ENCODE measurements around the gene KMT2B. TPM values are rescaled to one million over a fixed set of nuclear protein-coding genes. Genes with fewer than 3 reads are reported as not detected.

Gene KMT2B
- total and polyA plus RNA-seq, 2 of the 8 experiments (the other 6 are each of a cell fraction or from before 2014, with no cell fraction given): 26.7 to 38.6 TPM

DNA sequence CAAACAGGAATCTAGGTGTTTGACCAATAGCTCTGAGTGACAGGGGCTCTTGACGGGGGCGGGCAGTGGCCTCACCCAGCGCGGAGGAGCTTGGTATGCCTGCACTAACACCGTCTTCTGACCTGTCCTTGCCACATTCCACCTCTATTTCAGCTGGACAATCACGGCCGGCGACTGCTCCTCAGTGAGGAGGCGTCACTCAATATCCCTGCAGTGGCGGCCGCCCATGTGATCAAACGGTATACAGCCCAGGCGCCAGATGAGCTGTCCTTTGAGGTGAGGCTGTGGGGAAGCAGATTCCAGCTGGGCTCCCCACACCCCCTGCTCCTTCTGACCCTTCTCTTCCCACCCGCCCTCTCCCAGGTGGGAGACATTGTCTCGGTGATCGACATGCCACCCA, 62.3 kb downstream of the KMT2B start:
- WGBS, 2 experiments (ENCODE audit: extremely low coverage in 1 of 2, insufficient coverage in 1 of 2, insufficient read length in 1 of 2, insufficient replicate concordance in 2 of 2, low coverage in 1 of 2, low lambda C conversion rate in 2 of 2, missing lambda C conversion rate in 1 of 2): 88% methylated on average over 16 of the region's 16 CpGs; no CpG with 5 or more reads in 1 of the 2 experiments
- peaks cover 12% of the 10 kb centered on the region for H3K23me2 ChIP-seq (ENCODE audit: low read depth, low read length)
- peaks cover 0 to 9% (median 7%) of the 10 kb centered on the region in 4 experiments; a peak in 3 of 7 replicates for H3K27me3 ChIP-seq (replicated peaks in 1 of 4; ENCODE audit: control insufficient read depth in 3 of 4, extremely low read depth in 1 of 4, insufficient read depth in 3 of 4, low read length in 3 of 4)
- no peak overlapping the region for H2BK120ac ChIP-seq (replicated peaks; ENCODE audit: low read depth, low read length)
- POLR2A ChIA-PET (ENCODE audit: partially characterized antibody): no interaction called here
- no peaks in the 10 kb centered on the region for H3K9me3 ChIP-seq (ENCODE audit: insufficient read depth in 2 of 2, low read depth in 1 of 2, low read length in 1 of 2)
- no peak overlapping the region for H3K27ac ChIP-seq (ENCODE audit: low read depth, low read length)
- no peak overlapping the region for H2BK5ac ChIP-seq (ENCODE audit: low read depth, low read length)
- no peak overlapping the region for H3K4me3 ChIP-seq (ENCODE audit: extremely low read depth in 1 of 4, insufficient read depth in 2 of 4, low read depth in 3 of 4, low read length in 4 of 4)
- H3K4me1 ChIP-seq (replicated peaks in 1 of 4; ENCODE audit: control insufficient read depth in 3 of 4, insufficient read depth in 4 of 4, low read length in 3 of 4): peaks cover 0 to 33% (median 21%) of the 10 kb centered on the region in 4 experiments; a peak in 6 of 7 replicates
- no peak for TF ChIP-seq KDM4A (IDR thresholded peaks at IDR 0.05; ENCODE audit: low read depth, low read length, severe bottlenecking)
- no peak for TF ChIP-seq RAD21 (IDR thresholded peaks at IDR 0.05 in 1 of 2, conservative IDR thresholded peaks at IDR 0.05 in 1 of 2; ENCODE audit: low read depth in 2 of 2, low read length in 2 of 2)
- TF ChIP-seq CBX5 (IDR thresholded peaks at IDR 0.05; ENCODE audit: low read depth, low read length): no peak
- no peak for TF ChIP-seq CEBPB (IDR thresholded peaks at IDR 0.05; ENCODE audit: low read depth, low read length)
- no peak for TF ChIP-seq SUZ12 (IDR thresholded peaks at IDR 0.05; ENCODE audit: low read length)
- no peak for TF ChIP-seq RNF2 (IDR thresholded peaks at IDR 0.05; ENCODE audit: borderline replicate concordance, low read depth, low read length, missing control alignments, poor library complexity, severe bottlenecking)
- no peak for TF ChIP-seq TAF7 (optimal IDR thresholded peaks at IDR 0.05; ENCODE audit: borderline replicate concordance, low read depth, low read length)
- TF ChIP-seq SIN3A (conservative IDR thresholded peaks at IDR 0.05 in 1 of 2, IDR thresholded peaks at IDR 0.05 in 1 of 2; ENCODE audit: low read depth in 1 of 2, low read length in 2 of 2): no peak
- TF ChIP-seq RBBP5 (IDR thresholded peaks at IDR 0.05; ENCODE audit: borderline replicate concordance, low read depth, low read length): no peak
- TF ChIP-seq MAFK (IDR thresholded peaks at IDR 0.05; ENCODE audit: low read depth, low read length): no peak
- no peak for TF ChIP-seq BACH1 (IDR thresholded peaks at IDR 0.05; ENCODE audit: low read length)
- no peak for TF ChIP-seq SP1 (IDR thresholded peaks at IDR 0.05; ENCODE audit: low read depth, low read length)
- no peak for TF ChIP-seq CREB1 (IDR thresholded peaks at IDR 0.05)
- H2AK5ac ChIP-seq (ENCODE audit: low read depth, low read length): no peak overlapping the region
- H3K18ac ChIP-seq (ENCODE audit: extremely low read depth, low read length): no peak overlapping the region
- no peak overlapping the region for H3K14ac ChIP-seq (ENCODE audit: insufficient read length)
- DNase-seq (ENCODE audit: low read depth in 1 of 2, low spot score in 2 of 2) (no peak), FAIRE-seq (no peak)
- H3K36me3 ChIP-seq (ENCODE audit: control insufficient read depth in 2 of 4, insufficient read depth in 4 of 4, low read length in 3 of 4): no peaks in the 10 kb centered on the region
- H3K4ac ChIP-seq (replicated peaks; ENCODE audit: insufficient read length, low read depth, low read length): no peak overlapping the region
- no peak overlapping the region for H3K56ac ChIP-seq (replicated peaks; ENCODE audit: insufficient read length, low read depth, low read length)
- CTCF ChIA-PET (ENCODE audit: partially characterized antibody): interaction anchor here (1.5 kb wide), 1 partner anchor 32 kb away, joined by 4 read pairs; the partner anchor contains the start of gene LIN37
- no peak overlapping the region for H3K23ac ChIP-seq (ENCODE audit: insufficient read length)
- H4K8ac ChIP-seq (ENCODE audit: extremely low read depth, insufficient read depth, low read length): no peak overlapping the region
- no peak overlapping the region for H2BK20ac ChIP-seq (ENCODE audit: low read length)
- no peak overlapping the region for H4K5ac ChIP-seq (ENCODE audit: insufficient read length, low read depth, low read length)
- no peak overlapping the region for H2BK12ac ChIP-seq (ENCODE audit: low read depth, low read length)
- H4K20me1 ChIP-seq (replicated peaks in 1 of 2; ENCODE audit: control insufficient read depth in 1 of 2, insufficient read depth in 2 of 2, low read length in 2 of 2): peaks cover 0 to 7% of the 10 kb centered on the region in 2 experiments
- H3K4me2 ChIP-seq (ENCODE audit: insufficient read depth in 1 of 2, low read depth in 2 of 2, low read length in 2 of 2): no peak overlapping the region
- no peak overlapping the region for H2AFZ ChIP-seq (ENCODE audit: low read length)
- H4K91ac ChIP-seq (replicated peaks; ENCODE audit: insufficient read length, low read length): no peak overlapping the region
- no peaks in the 10 kb centered on the region for H3K79me2 ChIP-seq (ENCODE audit: control insufficient read depth in 1 of 2, insufficient read depth in 2 of 2, low read length in 2 of 2)
- no peaks in the 10 kb centered on the region; the same call in 1 of the 2 replicates for H3K79me1 ChIP-seq (ENCODE audit: low read depth, low read length)
- no peak overlapping the region for H2BK15ac ChIP-seq (ENCODE audit: low read length)
- no peak overlapping the region for H3K9ac ChIP-seq (replicated peaks in 1 of 4; ENCODE audit: extremely low read depth in 1 of 4, low read depth in 3 of 4, low read length in 3 of 4)

Data from H1 (cell line).